Lower leg skin (tissue), 3 donors: ENCODE results near the gene IFFO2.

Experiments
- POLR2A ChIP-seq, 2 donors: fragments of 450-650 bp; IDR thresholded peaks; one replicate each; pipeline ENCODE4 v1.6.1; 2016 to 2017; ENCODE audit warnings: antibody characterized with exemption in 2 of 2, mild to moderate bottlenecking in 1 of 2, moderate library complexity in 1 of 2
- TF ChIP-seq, protein P1 (sequence below), 3 donors: fragments of 450-650 bp; IDR thresholded peaks; one replicate each; pipeline ENCODE4 v1.5.1; 2016; ENCODE audit warnings: antibody characterized with exemption in 3 of 3, mild to moderate bottlenecking in 3 of 3, moderate library complexity in 2 of 3

DNA sequence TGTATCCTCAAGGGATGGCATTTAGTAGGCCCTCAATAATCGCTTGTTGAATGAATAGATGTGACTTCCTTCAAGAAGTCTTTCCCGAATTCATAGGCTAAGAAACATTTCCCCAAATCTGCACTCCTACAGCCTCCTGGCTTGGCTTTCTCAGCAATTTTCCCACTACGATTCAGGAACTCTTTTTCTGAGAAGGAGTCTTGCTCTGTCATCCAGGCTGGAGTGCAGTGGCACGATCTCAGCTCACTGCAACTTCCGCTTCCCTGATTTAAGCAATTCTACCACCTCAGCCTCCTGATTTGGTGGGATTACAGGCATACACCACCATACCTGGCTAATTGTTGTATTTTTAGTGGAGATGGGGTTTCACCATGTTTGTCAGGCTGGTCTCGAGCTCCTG is 37.9 kb upstream of the IFFO2 start:
- TF ChIP-seq, protein P1, sequence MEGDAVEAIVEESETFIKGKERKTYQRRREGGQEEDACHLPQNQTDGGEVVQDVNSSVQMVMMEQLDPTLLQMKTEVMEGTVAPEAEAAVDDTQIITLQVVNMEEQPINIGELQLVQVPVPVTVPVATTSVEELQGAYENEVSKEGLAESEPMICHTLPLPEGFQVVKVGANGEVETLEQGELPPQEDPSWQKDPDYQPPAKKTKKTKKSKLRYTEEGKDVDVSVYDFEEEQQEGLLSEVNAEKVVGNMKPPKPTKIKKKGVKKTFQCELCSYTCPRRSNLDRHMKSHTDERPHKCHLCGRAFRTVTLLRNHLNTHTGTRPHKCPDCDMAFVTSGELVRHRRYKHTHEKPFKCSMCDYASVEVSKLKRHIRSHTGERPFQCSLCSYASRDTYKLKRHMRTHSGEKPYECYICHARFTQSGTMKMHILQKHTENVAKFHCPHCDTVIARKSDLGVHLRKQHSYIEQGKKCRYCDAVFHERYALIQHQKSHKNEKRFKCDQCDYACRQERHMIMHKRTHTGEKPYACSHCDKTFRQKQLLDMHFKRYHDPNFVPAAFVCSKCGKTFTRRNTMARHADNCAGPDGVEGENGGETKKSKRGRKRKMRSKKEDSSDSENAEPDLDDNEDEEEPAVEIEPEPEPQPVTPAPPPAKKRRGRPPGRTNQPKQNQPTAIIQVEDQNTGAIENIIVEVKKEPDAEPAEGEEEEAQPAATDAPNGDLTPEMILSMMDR (IDR thresholded peaks at IDR 0.05): no peak
- no peak for TF ChIP-seq POLR2A (IDR thresholded peaks at IDR 0.05)
